Body of pancreas (tissue), 4 donors: ENCODE measurements around the gene RAD51B.

Experiments used
- POLR2A ChIP-seq, 3 donors: fragments of 450-650 bp; IDR thresholded peaks; one replicate each; pipeline ENCODE4 v1.6.1; 2016; ENCODE audit warnings: antibody characterized with exemption in 3 of 3, mild to moderate bottlenecking in 2 of 3
- TF ChIP-seq, protein P1 (sequence below), 7 experiments: fragments of 450-650 bp in 4 of 7; fragments of 200-600 bp in 3 of 7; sonication (generic) in 3 of 7; IDR thresholded peaks; one replicate each; pipeline ENCODE4 v1.5.1; 2016 to 2019; ENCODE audit warnings: antibody characterized with exemption in 7 of 7

DNA sequence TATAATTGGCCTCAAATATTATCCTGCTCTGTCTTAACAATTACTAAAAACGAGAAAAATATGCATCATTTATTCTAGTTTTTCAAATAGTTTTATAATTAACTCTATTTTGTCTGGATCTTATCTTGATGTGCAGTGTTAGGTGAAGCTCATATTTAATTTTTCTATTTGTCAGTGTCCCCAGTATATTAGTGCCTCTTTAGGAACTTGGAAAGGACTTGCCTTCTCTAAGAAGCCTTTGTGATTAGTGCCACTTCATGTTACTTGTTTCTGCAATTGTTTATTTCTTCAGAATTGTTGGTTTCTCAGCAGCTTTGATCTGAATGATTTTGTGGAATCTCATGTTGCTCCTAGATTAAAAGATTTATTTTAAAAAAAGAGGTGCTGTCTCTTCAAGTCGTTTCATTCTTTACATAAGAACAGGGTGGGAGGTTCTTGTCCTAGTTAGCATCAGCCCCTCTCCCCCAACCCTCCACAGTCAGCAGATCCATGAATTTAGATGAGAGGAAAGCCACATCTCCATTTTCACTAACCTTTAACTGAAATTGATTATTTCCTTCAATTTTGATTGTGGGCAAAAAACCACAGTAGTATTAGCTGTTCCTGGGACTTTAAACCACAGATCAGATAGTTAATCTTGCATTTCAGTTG is 434.4 kb downstream of the RAD51B start:
- no peak for TF ChIP-seq POLR2A (IDR thresholded peaks at IDR 0.05)
- TF ChIP-seq, protein P1, sequence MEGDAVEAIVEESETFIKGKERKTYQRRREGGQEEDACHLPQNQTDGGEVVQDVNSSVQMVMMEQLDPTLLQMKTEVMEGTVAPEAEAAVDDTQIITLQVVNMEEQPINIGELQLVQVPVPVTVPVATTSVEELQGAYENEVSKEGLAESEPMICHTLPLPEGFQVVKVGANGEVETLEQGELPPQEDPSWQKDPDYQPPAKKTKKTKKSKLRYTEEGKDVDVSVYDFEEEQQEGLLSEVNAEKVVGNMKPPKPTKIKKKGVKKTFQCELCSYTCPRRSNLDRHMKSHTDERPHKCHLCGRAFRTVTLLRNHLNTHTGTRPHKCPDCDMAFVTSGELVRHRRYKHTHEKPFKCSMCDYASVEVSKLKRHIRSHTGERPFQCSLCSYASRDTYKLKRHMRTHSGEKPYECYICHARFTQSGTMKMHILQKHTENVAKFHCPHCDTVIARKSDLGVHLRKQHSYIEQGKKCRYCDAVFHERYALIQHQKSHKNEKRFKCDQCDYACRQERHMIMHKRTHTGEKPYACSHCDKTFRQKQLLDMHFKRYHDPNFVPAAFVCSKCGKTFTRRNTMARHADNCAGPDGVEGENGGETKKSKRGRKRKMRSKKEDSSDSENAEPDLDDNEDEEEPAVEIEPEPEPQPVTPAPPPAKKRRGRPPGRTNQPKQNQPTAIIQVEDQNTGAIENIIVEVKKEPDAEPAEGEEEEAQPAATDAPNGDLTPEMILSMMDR (IDR thresholded peaks at IDR 0.05): no peak
